ENCODE results near the gene PARP2. TPM values are rescaled to one million over a fixed set of nuclear protein-coding genes. Genes with fewer than 3 reads are reported as not detected.

PARP2 gene
- total RNA-seq, 4 donors from 2014 or later = 1.8 to 22.5 (median 16.0) TPM

- Histone ChIP-seq H3K27ac (no peak overlapping the region), H3K9me3 (no peaks in the 10 kb centered on the region), H3K36me3 (no peaks in the 10 kb centered on the region), H3K4me1 (no peaks in the 10 kb centered on the region), H3K4me3 (no peak overlapping the region), H3K27me3 (no peaks in the 10 kb centered on the region)
- no peak for TF ChIP-seq POLR2A (IDR thresholded peaks at IDR 0.05)
- no peak for TF ChIP-seq CTCF (IDR thresholded peaks at IDR 0.05)
- intact Hi-C loops (cut with DNase I; ENCODE audit: low total_unique reads) = no loop called here
- DNase-seq = no peak
Observed at GRCh38 chr14:20387576-20387975, 44.1 kb downstream of the PARP2 start.

- no peak for DNase-seq
- intact Hi-C loops (cut with DNase I; ENCODE audit: low total_unique reads) = no loop called here
- Histone ChIP-seq H3K9me3 (no peaks in the 10 kb centered on the region), H3K27me3 (no peaks in the 10 kb centered on the region), H3K27ac (no peak overlapping the region), H3K4me3 (no peak overlapping the region), H3K4me1 (no peaks in the 10 kb centered on the region), H3K36me3 (no peaks in the 10 kb centered on the region)
- TF ChIP-seq POLR2A (IDR thresholded peaks at IDR 0.05) = no peak
- TF ChIP-seq CTCF (IDR thresholded peaks at IDR 0.05) = no peak
Observed at GRCh38 chr14:20388159-20388558, 44.7 kb downstream of the PARP2 start.

- TF ChIP-seq CTCF (IDR thresholded peaks at IDR 0.05) (no peak), POLR2A (IDR thresholded peaks at IDR 0.05) (no peak)
- Histone ChIP-seq H3K36me3 (no peaks in the 10 kb centered on the region), H3K9me3 (no peaks in the 10 kb centered on the region), H3K4me1 (no peaks in the 10 kb centered on the region), H3K27ac (no peak overlapping the region), H3K4me3 (no peak overlapping the region), H3K27me3 (no peaks in the 10 kb centered on the region)
- intact Hi-C loops (cut with DNase I; ENCODE audit: low total_unique reads) = no loop called here
- no peak for DNase-seq
Observed at GRCh38 chr14:20391505-20391904, 48.1 kb downstream of the PARP2 start.

GRCh38 chr14:20397511-20397910, 54.1 kb downstream of the PARP2 start:
- no peak overlapping the region for H3K4me3 ChIP-seq
- no peaks in the 10 kb centered on the region for H3K4me1 ChIP-seq
- no peak for DNase-seq
- H3K36me3 ChIP-seq = no peaks in the 10 kb centered on the region
- TF ChIP-seq POLR2A (IDR thresholded peaks at IDR 0.05) (no peak), CTCF (IDR thresholded peaks at IDR 0.05) (no peak)
- H3K9me3 ChIP-seq = no peaks in the 10 kb centered on the region
- no peaks in the 10 kb centered on the region for H3K27me3 ChIP-seq
- intact Hi-C loops (cut with DNase I; ENCODE audit: low total_unique reads) = no loop called here
- H3K27ac ChIP-seq = no peak overlapping the region

GRCh38 chr14:20400589-20400964, 57.1 kb downstream of the PARP2 start:
- Histone ChIP-seq H3K4me1 (no peaks in the 10 kb centered on the region), H3K9me3 (no peaks in the 10 kb centered on the region), H3K27ac (no peak overlapping the region), H3K36me3 (no peaks in the 10 kb centered on the region), H3K4me3 (no peak overlapping the region), H3K27me3 (no peaks in the 10 kb centered on the region)
- TF ChIP-seq CTCF (IDR thresholded peaks at IDR 0.05) (no peak), POLR2A (IDR thresholded peaks at IDR 0.05) (no peak)
- intact Hi-C loops (cut with DNase I; ENCODE audit: low total_unique reads) = no loop called here
- DNase-seq = no peak
